Fibroblast of lung (primary cell): ENCODE results near the gene BAZ2A. TPM values are rescaled to one million over a fixed set of nuclear protein-coding genes. Genes with fewer than 3 reads are reported as not detected.
A peak's percentile ranks its signal among the peaks of the same experiment; 100 is the strongest.

Experiments
- DNase-seq, 2 donors: peaks; one replicate each; pipeline versions ENCODE4 v3.0.0 to v3.0.0-alpha.2; 2010; ENCODE audit warnings: low read depth in 2 of 2
- H2AFZ ChIP-seq: 2 replicates; pipeline ENCODE4 v1.5.1; 2012; ENCODE audit warnings: low read length, control low read depth, inconsistent platforms
- H3K27ac ChIP-seq: 2 replicates; pipeline ENCODE4 v1.5.1; 2011; ENCODE audit warnings: low read length, control low read depth; ENCODE audit not compliant: insufficient read depth
- H3K27me3 ChIP-seq: 2 replicates; pipeline ENCODE4 v1.5.1; 2011; ENCODE audit warnings: mild to moderate bottlenecking, low read length; ENCODE audit not compliant: control insufficient read depth, insufficient read depth
- H3K36me3 ChIP-seq: 2 replicates; pipeline ENCODE4 v1.5.1; 2011; ENCODE audit warnings: low read length; ENCODE audit not compliant: control insufficient read depth, insufficient read depth
- H3K4me1 ChIP-seq: 2 replicates; pipeline ENCODE4 v1.5.1; 2011; ENCODE audit warnings: low read length; ENCODE audit not compliant: control insufficient read depth, insufficient read depth; ENCODE audit errors: extremely low read depth
- H3K4me2 ChIP-seq: 2 replicates; pipeline ENCODE4 v1.5.1; 2011; ENCODE audit warnings: low read length, control low read depth; ENCODE audit not compliant: insufficient read depth; ENCODE audit errors: extremely low read depth
- H3K4me3 ChIP-seq, 4 experiments: fragments of 200-600 bp in 1 of 4; sonication (generic) in 1 of 4; replicated peaks in 1 of 4; 2 replicates each; pipeline ENCODE4 v1.5.1; 2011 to 2016; ENCODE audit warnings: low read length in 4 of 4, low read depth in 3 of 4, mild to moderate bottlenecking in 3 of 4, control low read depth in 2 of 4, inconsistent platforms in 1 of 4, mixed read lengths in 1 of 4; ENCODE audit not compliant: insufficient read depth in 1 of 4; ENCODE audit errors: control extremely low read depth in 1 of 4
- H3K79me2 ChIP-seq: 2 replicates; pipeline ENCODE4 v1.5.1; 2012; ENCODE audit warnings: mild to moderate bottlenecking, low read length, inconsistent platforms; ENCODE audit not compliant: control insufficient read depth, insufficient read depth
- H3K9ac ChIP-seq: 2 replicates; pipeline ENCODE4 v1.5.1; 2011; ENCODE audit warnings: mild to moderate bottlenecking, low read length, control low read depth; ENCODE audit not compliant: insufficient read depth
- H3K9me3 ChIP-seq: 2 replicates; pipeline ENCODE4 v1.5.1; 2012; ENCODE audit warnings: low read depth, low read length; ENCODE audit not compliant: control insufficient read depth, insufficient read depth
- H4K20me1 ChIP-seq: 2 replicates; pipeline ENCODE4 v1.5.1; 2011; ENCODE audit warnings: low read length; ENCODE audit not compliant: control insufficient read depth, insufficient read depth; ENCODE audit errors: extremely low read depth
- CTCF ChIP-seq, 2 donors: IDR thresholded peaks in 1 of 2; conservative IDR thresholded peaks in 1 of 2; 1 replicate in 1 of 2; 2 replicates in 1 of 2; pipeline ENCODE4 v1.5.1; 2011 to 2012; ENCODE audit warnings: low read length in 2 of 2, control low read depth in 1 of 2, inconsistent platforms in 1 of 2, low read depth in 1 of 2, mild to moderate bottlenecking in 1 of 2
- EZH2 ChIP-seq: IDR thresholded peaks from 2 replicates; pipeline ENCODE4 v1.5.1; 2012; ENCODE audit warnings: low read length, control low read depth, mild to moderate bottlenecking; ENCODE audit errors: missing control alignments
- polyA plus RNA-seq, 2 donors: library from polyadenylated mRNA; depleted of rRNA in 1 of 2; stranded (reverse) in 1 of 2; unstranded in 1 of 2; fragments of >200 nt; gene quantifications; 2 replicates each; pipeline ENCODE4 v1.2.1, GENCODE V29; 2011 to 2012; ENCODE audit warnings: missing spikeins in 1 of 2
- total RNA-seq: library from RNA; depleted of rRNA; stranded (reverse); fragments of >200 nt; gene quantifications from 2 replicates; pipeline ENCODE4 v1.2.1, GENCODE V29; 2014

Gene BAZ2A
- total and polyA plus RNA-seq, 2 donors (not counting 1 experiment from before 2014, with no cell fraction given): 32.0 to 39.9 TPM

DNA sequence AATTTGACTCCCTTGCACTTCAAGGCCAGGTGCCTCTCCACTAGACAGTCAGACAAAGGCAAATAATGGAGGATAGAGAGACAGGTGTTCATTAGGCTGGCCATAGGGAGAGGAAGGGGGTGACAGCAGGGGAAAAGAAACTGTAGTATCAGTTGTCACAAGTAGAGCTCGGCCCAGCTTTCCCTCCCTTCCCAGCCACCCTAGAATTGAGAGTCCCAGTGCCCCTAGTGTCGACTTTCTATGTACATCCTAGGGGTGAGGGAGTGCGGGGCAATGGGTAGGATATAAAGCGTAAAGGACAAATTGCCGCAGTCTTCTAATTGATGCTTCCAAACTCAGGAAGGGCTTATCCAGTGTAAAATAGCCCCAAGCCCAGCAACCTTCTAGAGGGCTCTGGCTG lies 39.0 kb downstream of the BAZ2A start:
- no peak overlapping the region for H3K27ac ChIP-seq
- no peak overlapping the region for H3K9ac ChIP-seq
- peaks cover 22% of the 10 kb centered on the region for H3K36me3 ChIP-seq
- H3K4me2 ChIP-seq: no peak overlapping the region
- no peaks in the 10 kb centered on the region for H3K9me3 ChIP-seq
- no peak for DNase-seq
- no peak overlapping the region for H3K4me3 ChIP-seq
- no peaks in the 10 kb centered on the region for H3K4me1 ChIP-seq
- TF ChIP-seq EZH2 (no peak), CTCF (conservative IDR thresholded peaks at IDR 0.05 in 1 of 2, IDR thresholded peaks at IDR 0.05 in 1 of 2; ENCODE audit: low read depth in 1 of 2, low read length in 2 of 2) (no peak)
- no peaks in the 10 kb centered on the region for H4K20me1 ChIP-seq
- no peaks in the 10 kb centered on the region for H3K27me3 ChIP-seq
- no peak overlapping the region for H2AFZ ChIP-seq
- no peaks in the 10 kb centered on the region for H3K79me2 ChIP-seq

DNA sequence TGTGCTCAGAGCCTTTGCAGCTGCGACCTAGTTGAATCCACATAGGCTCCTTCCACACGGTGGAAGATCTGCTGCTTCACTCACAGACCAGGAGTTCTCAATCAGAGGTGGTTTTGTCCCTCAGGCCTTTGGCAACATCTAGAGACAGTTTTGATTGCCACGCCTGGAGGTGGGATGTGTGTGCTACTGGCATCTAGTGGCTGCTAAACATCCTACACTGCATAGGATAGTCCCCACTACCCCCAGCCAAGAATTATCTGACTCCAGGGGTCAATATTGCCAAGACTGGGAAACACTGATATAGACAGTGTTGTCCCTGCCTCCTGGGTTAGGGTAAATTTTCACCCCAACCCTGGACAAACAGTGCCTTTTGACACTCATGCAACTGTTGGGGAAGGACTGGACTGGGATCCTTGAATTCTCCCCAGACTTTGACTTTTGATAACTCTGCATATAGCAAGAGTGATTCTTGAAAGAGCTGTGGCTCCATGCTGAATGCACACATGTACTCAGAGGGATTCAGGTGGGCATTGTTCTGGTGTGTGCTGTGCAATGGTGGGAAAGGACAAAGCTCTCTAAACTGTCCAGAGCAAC lies 39.8 kb downstream of the BAZ2A start:
- Histone ChIP-seq H3K36me3 (peaks cover 19% of the 10 kb centered on the region), H3K27ac (no peak overlapping the region), H3K9me3 (no peaks in the 10 kb centered on the region), H4K20me1 (no peaks in the 10 kb centered on the region), H3K4me2 (no peak overlapping the region), H3K79me2 (no peaks in the 10 kb centered on the region), H3K9ac (no peak overlapping the region), H2AFZ (no peak overlapping the region), H3K27me3 (no peaks in the 10 kb centered on the region), H3K4me3 (no peak overlapping the region), H3K4me1 (no peaks in the 10 kb centered on the region)
- peak in 1 of 2 donors; percentile 17 for DNase-seq
- TF ChIP-seq EZH2 (no peak), CTCF (conservative IDR thresholded peaks at IDR 0.05 in 1 of 2, IDR thresholded peaks at IDR 0.05 in 1 of 2; ENCODE audit: low read depth in 1 of 2, low read length in 2 of 2) (peak in 1 of 2 donors; percentile 48)

DNA sequence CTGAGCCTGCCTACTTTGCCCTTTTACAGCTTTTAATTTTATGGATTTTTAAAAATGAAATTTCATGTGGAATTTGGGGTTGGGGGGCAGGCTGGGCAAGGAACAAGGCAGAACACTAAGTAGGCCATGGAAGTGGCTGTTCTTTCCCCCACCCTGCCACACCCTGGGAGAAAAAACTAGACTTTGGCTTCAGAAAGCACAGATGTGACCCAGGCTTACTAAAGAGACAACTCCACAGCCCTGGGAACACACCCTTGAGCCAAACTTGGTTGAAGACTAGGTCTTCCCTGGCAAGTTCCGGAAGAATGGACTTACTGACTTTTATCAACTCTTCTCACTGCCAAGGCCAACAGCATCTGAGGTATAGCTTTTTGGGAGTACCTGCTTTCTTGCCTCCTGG lies 40.3 kb downstream of the BAZ2A start:
- Histone ChIP-seq H3K4me2 (no peak overlapping the region), H3K4me1 (no peaks in the 10 kb centered on the region), H3K4me3 (no peak overlapping the region), H4K20me1 (no peaks in the 10 kb centered on the region), H3K9me3 (no peaks in the 10 kb centered on the region), H3K36me3 (peaks cover 18% of the 10 kb centered on the region), H3K9ac (no peak overlapping the region), H3K27ac (no peak overlapping the region), H3K79me2 (no peaks in the 10 kb centered on the region), H2AFZ (no peak overlapping the region), H3K27me3 (no peaks in the 10 kb centered on the region)
- no peak for DNase-seq
- TF ChIP-seq EZH2 (no peak), CTCF (conservative IDR thresholded peaks at IDR 0.05 in 1 of 2, IDR thresholded peaks at IDR 0.05 in 1 of 2; ENCODE audit: low read depth in 1 of 2, low read length in 2 of 2) (no peak)
